SK-N-SH (cell line): ENCODE results near the gene ACBD6. TPM values are rescaled to one million over a fixed set of nuclear protein-coding genes. Genes with fewer than 3 reads are reported as not detected.

Experiments
- CTCF ChIA-PET: fragments of 300-600, 350-600 bp; formaldehyde crosslinking; extraction: SDS; loops from one replicate; lab custom pipeline; 2021; lab: Yijun Ruan, JAX
- POLR2A ChIA-PET: fragments of 350-600 bp; sonication (Branson Sonifier 250); formaldehyde crosslinking; extraction: SDS; loops from one replicate; lab custom pipeline; 2020; ENCODE audit warnings: antibody characterized with exemption, inconsistent platforms; lab: Yijun Ruan, JAX
- DNase-seq: peaks from one replicate; pipeline ENCODE4 v3.0.0; 2012
- H2AFZ ChIP-seq: fragments of 200-600 bp; sonication (generic); 2 replicates; pipeline ENCODE4 v1.8.1; 2016; ENCODE audit warnings: antibody characterized with exemption, mild to moderate bottlenecking, low read depth
- H3F3A ChIP-seq: fragments of 200-600 bp; sonication (generic); replicated peaks from 2 replicates; pipeline ENCODE3; 2016; ENCODE audit warnings: antibody characterized with exemption, mild to moderate bottlenecking; ENCODE audit not compliant: insufficient read depth
- H3K27ac ChIP-seq, 2 experiments: fragments of 200-500 bp in 1 of 2; fragments of 200-600 bp in 1 of 2; sonication (Bioruptor generic) in 1 of 2; sonication (generic), shearing (Covaris generic) in 1 of 2; 2 replicates each; pipeline versions ENCODE4 v1.5.1 to v1.6.1; 2014 to 2016; ENCODE audit warnings: low read depth in 2 of 2, inconsistent platforms in 1 of 2, low read length in 1 of 2, mild to moderate bottlenecking in 1 of 2, mixed read lengths in 1 of 2
- H3K27me3 ChIP-seq: fragments of 200-600 bp; sonication (generic), shearing (Covaris generic); 2 replicates; pipeline ENCODE4 v1.6.1; 2016; ENCODE audit warnings: mixed run types; ENCODE audit not compliant: insufficient read depth
- H3K36me3 ChIP-seq, 2 experiments: fragments of 200-500 bp in 1 of 2; fragments of 200-600 bp in 1 of 2; sonication (Bioruptor generic) in 1 of 2; sonication (generic) in 1 of 2; replicated peaks in 1 of 2; 2 replicates each; pipeline versions ENCODE3 to v1.5.1; 2014 to 2016; ENCODE audit warnings: low read length in 1 of 2, mild to moderate bottlenecking in 1 of 2; ENCODE audit not compliant: insufficient read depth in 2 of 2, control insufficient read depth in 1 of 2
- H3K4me1 ChIP-seq, 2 experiments: fragments of 200-500 bp in 1 of 2; fragments of 200-600 bp in 1 of 2; sonication (Bioruptor generic) in 1 of 2; sonication (generic), shearing (Covaris generic) in 1 of 2; 2 replicates each; pipeline versions ENCODE4 v1.5.1 to v1.6.1; 2014 to 2016; ENCODE audit warnings: low read depth in 1 of 2, low read length in 1 of 2, mixed run types in 1 of 2; ENCODE audit not compliant: insufficient read depth in 2 of 2, control insufficient read depth in 1 of 2
- H3K4me2 ChIP-seq: fragments of 200-600 bp; sonication (generic), shearing (Covaris generic); 2 replicates; pipeline ENCODE4 v1.6.1; 2017; ENCODE audit warnings: mixed run types
- H3K4me3 ChIP-seq, 2 experiments: fragments of 200-500 bp in 1 of 2; fragments of 200-600 bp in 1 of 2; sonication (Bioruptor generic) in 1 of 2; sonication (generic), shearing (Covaris generic) in 1 of 2; 2 replicates each; pipeline versions ENCODE4 v1.5.1 to v1.8.1; 2014 to 2016; ENCODE audit warnings: low read depth in 2 of 2, inconsistent platforms in 1 of 2, low read length in 1 of 2, mild to moderate bottlenecking in 1 of 2, mixed read lengths in 1 of 2, moderate library complexity in 1 of 2
- H3K79me2 ChIP-seq: fragments of 200-600 bp; sonication (generic); 2 replicates; pipeline ENCODE4 v1.8.1; 2017; ENCODE audit warnings: mild to moderate bottlenecking; ENCODE audit not compliant: insufficient read depth
- H3K9ac ChIP-seq: fragments of 200-600 bp; sonication (generic); 2 replicates; pipeline ENCODE4 v1.6.1; 2017; ENCODE audit warnings: mixed run types
- H3K9me2 ChIP-seq: fragments of 200-600 bp; sonication (generic); 2 replicates; pipeline ENCODE4 v1.6.1; 2017; ENCODE audit warnings: mixed run types
- H3K9me3 ChIP-seq: fragments of 200-600 bp; sonication (generic); 2 replicates; pipeline ENCODE4 v1.6.1; 2017; ENCODE audit warnings: mixed run types, mild to moderate bottlenecking, moderate library complexity
- H4K20me1 ChIP-seq: fragments of 200-600 bp; sonication (generic); 2 replicates; pipeline ENCODE4 v1.6.1; 2017; ENCODE audit warnings: mild to moderate bottlenecking, mixed run types; ENCODE audit not compliant: insufficient read depth
- ELF1 ChIP-seq: IDR thresholded peaks from 2 replicates; pipeline ENCODE4 v1.4.0; 2012
- FOXJ3 ChIP-seq: sonication (generic); formaldehyde crosslinking; IDR thresholded peaks from 2 replicates; pipeline ENCODE4 v1.5.1; 2020; ENCODE audit warnings: mild to moderate bottlenecking, missing genetic modification reagents
- FOXM1 ChIP-seq: IDR thresholded peaks from 2 replicates; pipeline ENCODE4 v1.4.0; 2012; ENCODE audit warnings: low read depth, mild to moderate bottlenecking
- GABPA ChIP-seq: IDR thresholded peaks from 2 replicates; pipeline ENCODE4 v1.4.0; 2012; ENCODE audit warnings: low read depth, mild to moderate bottlenecking
- GATA2 ChIP-seq: sonication (generic); formaldehyde crosslinking; IDR thresholded peaks from 2 replicates; pipeline ENCODE4 v1.5.0; 2020; ENCODE audit warnings: mild to moderate bottlenecking, missing genetic modification reagents
- JUND ChIP-seq: IDR thresholded peaks from 2 replicates; pipeline ENCODE4 v1.4.0; 2012
- MXI1 ChIP-seq: IDR thresholded peaks from 2 replicates; pipeline ENCODE4 v1.6.1; 2012; ENCODE audit warnings: mild to moderate bottlenecking, low read depth, low read length, improper control_type of control experiment
- NFIC ChIP-seq: IDR thresholded peaks from 2 replicates; pipeline ENCODE4 v1.4.0; 2012; ENCODE audit warnings: borderline replicate concordance
- NRF1 ChIP-seq: IDR thresholded peaks from 2 replicates; pipeline ENCODE4 v1.6.1; 2012; ENCODE audit warnings: low read depth, mild to moderate bottlenecking, low read length
- REST ChIP-seq: IDR thresholded peaks from 2 replicates; pipeline ENCODE4 v1.6.1; 2012; ENCODE audit warnings: mild to moderate bottlenecking, low read depth, low read length, moderate library complexity
- SMC3 ChIP-seq: IDR thresholded peaks from 2 replicates; pipeline ENCODE4 v1.6.1; 2012; ENCODE audit warnings: low read depth, low read length, improper control_type of control experiment
- TCF12 ChIP-seq: IDR thresholded peaks from 2 replicates; pipeline ENCODE4 v1.4.0; 2012
- TEAD4 ChIP-seq: IDR thresholded peaks from 2 replicates; pipeline ENCODE4 v1.4.0; 2012; ENCODE audit warnings: mild to moderate bottlenecking, borderline replicate concordance; ENCODE audit not compliant: insufficient read depth
- YY1 ChIP-seq: IDR thresholded peaks from 2 replicates; pipeline ENCODE4 v1.4.0; 2012; ENCODE audit warnings: low read depth, mild to moderate bottlenecking
- WGBS: methylation state at CpG from one replicate; pipeline ENCODE4 v1.1.6; 2017; ENCODE audit warnings: low lambda C conversion rate; 5-methylcytosine and 5-hydroxymethylcytosine counted together
- polyA plus RNA-seq, 3 experiments: library from polyadenylated mRNA; depleted of rRNA; stranded (reverse); fragments of >200 nt; gene quantifications; 2 replicates each; pipeline ENCODE4 v1.2.3, GENCODE V29; 2012
- TF ChIP-seq, protein P1 (sequence below): fragments of 200-600 bp; sonication (generic); IDR thresholded peaks from 2 replicates; pipeline ENCODE4 v1.6.1; 2017; ENCODE audit warnings: antibody characterized with exemption, mild to moderate bottlenecking, moderate library complexity
- TF ChIP-seq, protein P2 (sequence below): IDR thresholded peaks from 2 replicates; pipeline ENCODE4 v1.4.0; 2012; ENCODE audit warnings: low read depth, borderline replicate concordance

The ACBD6 gene
- polyA plus RNA-seq, 1 of the 3 experiments (the other 2 are of a cell fraction), result 60.9 TPM

GRCh38 chr1:180424848-180425457, 77.4 kb downstream of the ACBD6 start:
- Histone ChIP-seq H3K4me2 (no peak overlapping the region), H3K36me3 (peaks cover 8 to 17% of the 10 kb centered on the region in 2 experiments), H3K4me1 (peaks cover 0 to 14% of the 10 kb centered on the region in 2 experiments; a peak in 2 of 4 replicates), H3K79me2 (peaks cover 6% of the 10 kb centered on the region; the same call in 1 of the 2 replicates), H3K9ac (no peak overlapping the region), H3K27me3 (no peaks in the 10 kb centered on the region), H4K20me1 (no peaks in the 10 kb centered on the region), H3K9me3 (no peaks in the 10 kb centered on the region), H3K9me2 (no peaks in the 10 kb centered on the region), H3K27ac (no peak overlapping the region), H3K4me3 (no peak overlapping the region), H3F3A (peaks cover 4% of the 10 kb centered on the region), H2AFZ (no peak overlapping the region)
- DNase-seq, result no peak
- TF ChIP-seq TEAD4 (no peak), REST (no peak), FOXM1 (no peak), NRF1 (no peak), YY1 (no peak), JUND (no peak), GABPA (no peak), FOXJ3 (CRISPR knock-in tag) (no peak), NFIC (no peak), ELF1 (no peak), GATA2 (CRISPR knock-in tag) (no peak), TCF12 (no peak), MXI1 (no peak), SMC3 (no peak)
- TF ChIP-seq, protein P1, sequence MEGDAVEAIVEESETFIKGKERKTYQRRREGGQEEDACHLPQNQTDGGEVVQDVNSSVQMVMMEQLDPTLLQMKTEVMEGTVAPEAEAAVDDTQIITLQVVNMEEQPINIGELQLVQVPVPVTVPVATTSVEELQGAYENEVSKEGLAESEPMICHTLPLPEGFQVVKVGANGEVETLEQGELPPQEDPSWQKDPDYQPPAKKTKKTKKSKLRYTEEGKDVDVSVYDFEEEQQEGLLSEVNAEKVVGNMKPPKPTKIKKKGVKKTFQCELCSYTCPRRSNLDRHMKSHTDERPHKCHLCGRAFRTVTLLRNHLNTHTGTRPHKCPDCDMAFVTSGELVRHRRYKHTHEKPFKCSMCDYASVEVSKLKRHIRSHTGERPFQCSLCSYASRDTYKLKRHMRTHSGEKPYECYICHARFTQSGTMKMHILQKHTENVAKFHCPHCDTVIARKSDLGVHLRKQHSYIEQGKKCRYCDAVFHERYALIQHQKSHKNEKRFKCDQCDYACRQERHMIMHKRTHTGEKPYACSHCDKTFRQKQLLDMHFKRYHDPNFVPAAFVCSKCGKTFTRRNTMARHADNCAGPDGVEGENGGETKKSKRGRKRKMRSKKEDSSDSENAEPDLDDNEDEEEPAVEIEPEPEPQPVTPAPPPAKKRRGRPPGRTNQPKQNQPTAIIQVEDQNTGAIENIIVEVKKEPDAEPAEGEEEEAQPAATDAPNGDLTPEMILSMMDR, result no peak
- TF ChIP-seq, protein P2, sequence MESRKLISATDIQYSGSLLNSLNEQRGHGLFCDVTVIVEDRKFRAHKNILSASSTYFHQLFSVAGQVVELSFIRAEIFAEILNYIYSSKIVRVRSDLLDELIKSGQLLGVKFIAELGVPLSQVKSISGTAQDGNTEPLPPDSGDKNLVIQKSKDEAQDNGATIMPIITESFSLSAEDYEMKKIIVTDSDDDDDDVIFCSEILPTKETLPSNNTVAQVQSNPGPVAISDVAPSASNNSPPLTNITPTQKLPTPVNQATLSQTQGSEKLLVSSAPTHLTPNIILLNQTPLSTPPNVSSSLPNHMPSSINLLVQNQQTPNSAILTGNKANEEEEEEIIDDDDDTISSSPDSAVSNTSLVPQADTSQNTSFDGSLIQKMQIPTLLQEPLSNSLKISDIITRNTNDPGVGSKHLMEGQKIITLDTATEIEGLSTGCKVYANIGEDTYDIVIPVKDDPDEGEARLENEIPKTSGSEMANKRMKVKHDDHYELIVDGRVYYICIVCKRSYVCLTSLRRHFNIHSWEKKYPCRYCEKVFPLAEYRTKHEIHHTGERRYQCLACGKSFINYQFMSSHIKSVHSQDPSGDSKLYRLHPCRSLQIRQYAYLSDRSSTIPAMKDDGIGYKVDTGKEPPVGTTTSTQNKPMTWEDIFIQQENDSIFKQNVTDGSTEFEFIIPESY, result no peak
- ChIA-PET CTCF (interaction anchor here (1.1 to 2.8 kb wide), 3 partner anchors 9 to 719 kb away, joined by 3 to 12 read pairs (median 4); no protein-coding TSS in a partner anchor), POLR2A (no interaction called here)
- 98% methylated on average over 3 of the region's 3 CpGs for WGBS
